Uterus (tissue), 2 donors: ENCODE results near the gene PREX1.

Experiments used
- POLR2A ChIP-seq, 2 donors: fragments of 450-650 bp; IDR thresholded peaks; one replicate each; pipeline ENCODE4 v1.6.1; 2016; ENCODE audit warnings: antibody characterized with exemption in 2 of 2, mild to moderate bottlenecking in 1 of 2, moderate library complexity in 1 of 2
- TF ChIP-seq, protein P1 (sequence below), 4 experiments: fragments of 200-600 bp in 2 of 4; fragments of 450-650 bp in 2 of 4; sonication (generic) in 2 of 4; IDR thresholded peaks; one replicate each; pipeline ENCODE4 v1.5.1; 2016 to 2019; ENCODE audit warnings: antibody characterized with exemption in 4 of 4, mild to moderate bottlenecking in 2 of 4, moderate library complexity in 1 of 4

DNA sequence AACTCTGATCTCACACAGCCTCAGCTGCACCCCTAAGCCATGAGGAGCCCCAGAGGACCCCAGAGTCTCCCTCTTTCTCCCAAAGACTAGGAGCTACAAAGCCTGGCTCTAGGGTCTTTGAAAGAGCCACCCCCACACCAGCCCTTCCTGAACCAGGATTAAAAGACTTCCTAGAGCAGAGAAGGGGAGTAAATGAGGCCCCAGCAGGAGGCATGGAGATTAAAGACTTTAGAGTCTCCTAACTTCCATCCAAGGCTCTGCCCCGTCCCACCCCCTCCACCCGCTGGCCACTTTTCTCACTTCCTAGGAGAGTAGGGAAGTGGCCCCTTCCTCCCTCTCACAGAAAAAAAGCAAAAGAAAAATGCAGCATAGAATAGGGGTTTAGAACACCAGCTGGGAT lies 1.7 kb downstream of the PREX1 start:
- TF ChIP-seq, protein P1, sequence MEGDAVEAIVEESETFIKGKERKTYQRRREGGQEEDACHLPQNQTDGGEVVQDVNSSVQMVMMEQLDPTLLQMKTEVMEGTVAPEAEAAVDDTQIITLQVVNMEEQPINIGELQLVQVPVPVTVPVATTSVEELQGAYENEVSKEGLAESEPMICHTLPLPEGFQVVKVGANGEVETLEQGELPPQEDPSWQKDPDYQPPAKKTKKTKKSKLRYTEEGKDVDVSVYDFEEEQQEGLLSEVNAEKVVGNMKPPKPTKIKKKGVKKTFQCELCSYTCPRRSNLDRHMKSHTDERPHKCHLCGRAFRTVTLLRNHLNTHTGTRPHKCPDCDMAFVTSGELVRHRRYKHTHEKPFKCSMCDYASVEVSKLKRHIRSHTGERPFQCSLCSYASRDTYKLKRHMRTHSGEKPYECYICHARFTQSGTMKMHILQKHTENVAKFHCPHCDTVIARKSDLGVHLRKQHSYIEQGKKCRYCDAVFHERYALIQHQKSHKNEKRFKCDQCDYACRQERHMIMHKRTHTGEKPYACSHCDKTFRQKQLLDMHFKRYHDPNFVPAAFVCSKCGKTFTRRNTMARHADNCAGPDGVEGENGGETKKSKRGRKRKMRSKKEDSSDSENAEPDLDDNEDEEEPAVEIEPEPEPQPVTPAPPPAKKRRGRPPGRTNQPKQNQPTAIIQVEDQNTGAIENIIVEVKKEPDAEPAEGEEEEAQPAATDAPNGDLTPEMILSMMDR (IDR thresholded peaks at IDR 0.05), result no peak
- no peak for TF ChIP-seq POLR2A (IDR thresholded peaks at IDR 0.05)
